GM18861 (cell line): Measurements from ENCODE around the gene ARL14.
"Not testable (repeated sequence)": the region's sequence is repeated elsewhere in the genome, so short reads cannot be mapped to it uniquely, and the experiment has no call there.

Source experiments
- ATAC-seq: cut with Tn5 transposase; IDR thresholded peaks from one replicate; pipeline ENCODE4 v1.9.1; 2021; ENCODE audit not compliant: unreplicated experiment

ARL14 gene

GRCh38 chr3:160675566-160676124 lies 1.3 kb upstream of the ARL14 start:
- no peak for ATAC-seq

GRCh38 chr3:160677459-160677881 lies 510 bp downstream of the ARL14 start:
- no peak for ATAC-seq

- ATAC-seq = no peak
Measured at GRCh38 chr3:160678292-160678842, 1.4 kb downstream of the ARL14 start.

GRCh38 chr3:160684368-160684740 lies 7.4 kb downstream of the ARL14 start:
- ATAC-seq = no peak

GRCh38 chr3:160685144-160685766 lies 8.3 kb downstream of the ARL14 start:
- ATAC-seq = no peak

- peak; percentile 47 for ATAC-seq
Measured at GRCh38 chr3:160686955-160687535, 10.1 kb downstream of the ARL14 start.

GRCh38 chr3:160691151-160691550 lies 14.2 kb downstream of the ARL14 start:
- ATAC-seq = no peak

- no peak for ATAC-seq
Measured at GRCh38 chr3:160691962-160692361, 15.0 kb downstream of the ARL14 start.

- no peak for ATAC-seq
Measured at GRCh38 chr3:160693191-160693590, 16.2 kb downstream of the ARL14 start.

GRCh38 chr3:160694345-160694744 lies 17.4 kb downstream of the ARL14 start:
- no peak for ATAC-seq

GRCh38 chr3:160695003-160695402 lies 18.0 kb downstream of the ARL14 start:
- no peak for ATAC-seq

GRCh38 chr3:160695915-160696327 lies 19.0 kb downstream of the ARL14 start:
- ATAC-seq = no peak

GRCh38 chr3:160697637-160698380 lies 20.8 kb downstream of the ARL14 start:
- ATAC-seq = no peak

GRCh38 chr3:160698599-160699195 lies 21.7 kb downstream of the ARL14 start:
- ATAC-seq = no peak

- ATAC-seq = no peak
Measured at GRCh38 chr3:160701490-160701889, 24.5 kb downstream of the ARL14 start.

- no peak for ATAC-seq
Measured at GRCh38 chr3:160702290-160702689, 25.3 kb downstream of the ARL14 start.

- ATAC-seq = no peak
Measured at GRCh38 chr3:160703974-160704373, 27.0 kb downstream of the ARL14 start.

GRCh38 chr3:160707187-160707794 lies 30.3 kb downstream of the ARL14 start:
- peak; percentile 75 for ATAC-seq

- ATAC-seq = no peak
Measured at GRCh38 chr3:160709477-160710182, 32.7 kb downstream of the ARL14 start.

- ATAC-seq = not testable (repeated sequence)
Measured at GRCh38 chr3:160713144-160713543, 36.2 kb downstream of the ARL14 start.
